Measurements from ENCODE around the gene CCDC154.

The CCDC154 gene

DNA sequence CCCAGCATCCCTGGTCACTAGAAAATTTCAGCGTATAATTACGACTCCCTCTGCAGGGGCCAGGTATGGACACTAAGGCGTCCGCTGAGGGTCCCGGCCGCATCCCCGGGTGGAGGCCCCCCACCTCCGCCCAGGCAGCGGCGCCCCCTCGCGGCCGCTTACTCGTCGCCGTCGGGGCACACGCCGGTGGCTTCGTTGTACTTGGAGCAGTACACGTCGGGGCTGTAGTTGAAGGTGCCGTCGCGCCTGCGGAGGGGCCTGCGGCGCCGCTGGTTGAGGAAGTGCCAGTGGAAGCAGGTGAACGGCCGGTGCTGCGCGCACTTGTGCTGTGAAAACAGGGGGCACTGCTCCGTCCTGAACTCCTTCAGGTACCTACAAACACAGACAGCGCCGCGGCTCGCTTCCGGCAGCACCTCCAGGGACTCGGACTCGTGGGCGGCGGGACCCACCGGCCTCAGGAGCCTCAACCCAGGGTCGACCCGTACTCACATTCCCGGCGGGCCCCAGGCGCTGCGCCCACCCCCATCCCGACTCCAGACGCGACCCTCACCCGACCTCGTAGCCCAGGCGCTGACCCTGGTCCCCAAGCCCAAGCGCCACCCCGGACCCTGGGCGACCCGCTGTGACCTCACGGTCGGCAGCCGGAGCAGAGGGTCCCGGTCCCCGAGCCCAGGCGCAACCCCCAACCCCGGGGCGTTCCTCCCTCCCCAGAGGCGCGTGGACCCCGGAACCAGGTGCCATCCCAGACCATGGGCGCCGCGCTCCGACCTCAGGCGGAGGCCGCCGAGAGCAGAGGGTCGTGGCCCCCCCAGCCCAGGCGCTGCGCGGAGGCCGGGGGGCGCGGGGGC lies 30.4 kb downstream of the CCDC154 start:
- ATAC-seq (ENCODE audit: low read depth) = peak; percentile 65
- Histone ChIP-seq H3K9me3 (ENCODE audit: severe bottlenecking) (no peaks in the 10 kb centered on the region), H3K27me3 (ENCODE audit: insufficient read depth, poor library complexity, severe bottlenecking) (no peaks in the 10 kb centered on the region), H3K4me1 (ENCODE audit: insufficient read depth, poor library complexity, severe bottlenecking) (no peaks in the 10 kb centered on the region), H3K36me3 (ENCODE audit: low read depth) (no peaks in the 10 kb centered on the region), H3K4me3 (ENCODE audit: severe bottlenecking) (peak overlapping the region; percentile 100), H3K27ac (ENCODE audit: poor library complexity, severe bottlenecking) (peak overlapping the region; percentile 55)
- TF ChIP-seq CTCF (IDR thresholded peaks at IDR 0.05; ENCODE audit: poor library complexity, severe bottlenecking) = peak; percentile 75
- peak; percentile 74 for DNase-seq (ENCODE audit: low spot score)

- no peaks in the 10 kb centered on the region for H3K36me3 ChIP-seq (ENCODE audit: low read depth)
- DNase-seq (ENCODE audit: low spot score) = no peak
- H3K9me3 ChIP-seq (ENCODE audit: severe bottlenecking) = no peaks in the 10 kb centered on the region
- H3K27ac ChIP-seq (ENCODE audit: poor library complexity, severe bottlenecking) = no peak overlapping the region
- H3K4me1 ChIP-seq (ENCODE audit: insufficient read depth, poor library complexity, severe bottlenecking) = no peaks in the 10 kb centered on the region
- no peak overlapping the region for H3K4me3 ChIP-seq (ENCODE audit: severe bottlenecking)
- no peak for TF ChIP-seq CTCF (IDR thresholded peaks at IDR 0.05; ENCODE audit: poor library complexity, severe bottlenecking)
- H3K27me3 ChIP-seq (ENCODE audit: insufficient read depth, poor library complexity, severe bottlenecking) = no peaks in the 10 kb centered on the region
- ATAC-seq (ENCODE audit: low read depth) = no peak
Measured at GRCh38 chr16:1412847-1413246, 31.5 kb downstream of the CCDC154 start.

- Histone ChIP-seq H3K9me3 (ENCODE audit: severe bottlenecking) (no peaks in the 10 kb centered on the region), H3K27me3 (ENCODE audit: insufficient read depth, poor library complexity, severe bottlenecking) (no peaks in the 10 kb centered on the region), H3K4me1 (ENCODE audit: insufficient read depth, poor library complexity, severe bottlenecking) (no peaks in the 10 kb centered on the region), H3K27ac (ENCODE audit: poor library complexity, severe bottlenecking) (no peak overlapping the region), H3K36me3 (ENCODE audit: low read depth) (no peaks in the 10 kb centered on the region), H3K4me3 (ENCODE audit: severe bottlenecking) (peak overlapping the region; percentile 31)
- no peak for TF ChIP-seq CTCF (IDR thresholded peaks at IDR 0.05; ENCODE audit: poor library complexity, severe bottlenecking)
- DNase-seq (ENCODE audit: low spot score) (peak; percentile 90), ATAC-seq (ENCODE audit: low read depth) (peak; percentile 91)
Measured at GRCh38 chr16:1408171-1408837, 36.1 kb downstream of the CCDC154 start.

DNA sequence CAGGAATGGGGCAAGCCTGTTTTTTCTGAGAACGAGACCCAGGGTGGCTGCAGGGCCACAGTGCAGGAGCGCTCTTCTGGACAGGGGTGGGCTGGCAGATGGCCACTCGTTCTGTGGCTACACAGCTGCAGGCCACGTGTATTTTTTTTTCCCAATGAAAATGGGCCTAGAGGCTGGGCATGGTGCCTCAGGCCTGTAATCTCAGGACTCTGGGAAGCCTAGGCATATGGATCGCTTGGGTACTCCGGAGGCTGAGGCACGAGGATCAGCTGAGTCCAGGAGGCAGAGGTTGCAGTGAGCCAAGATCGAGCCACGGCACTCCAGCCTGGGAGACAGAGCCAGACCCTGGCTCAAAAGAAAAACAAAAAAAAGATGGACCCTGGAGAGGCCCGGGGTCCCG lies 36.6 kb downstream of the CCDC154 start:
- Histone ChIP-seq H3K9me3 (ENCODE audit: severe bottlenecking) (no peaks in the 10 kb centered on the region), H3K4me1 (ENCODE audit: insufficient read depth, poor library complexity, severe bottlenecking) (no peaks in the 10 kb centered on the region), H3K27ac (ENCODE audit: poor library complexity, severe bottlenecking) (no peak overlapping the region), H3K36me3 (ENCODE audit: low read depth) (no peaks in the 10 kb centered on the region), H3K27me3 (ENCODE audit: insufficient read depth, poor library complexity, severe bottlenecking) (no peaks in the 10 kb centered on the region), H3K4me3 (ENCODE audit: severe bottlenecking) (peak overlapping the region; percentile 31)
- DNase-seq (ENCODE audit: low spot score) (no peak), ATAC-seq (ENCODE audit: low read depth) (no peak; the same call in 2 of the 3 replicates)
- no peak for TF ChIP-seq CTCF (IDR thresholded peaks at IDR 0.05; ENCODE audit: poor library complexity, severe bottlenecking)
